K562 (cell line): ENCODE results near the gene NT5C3B. TPM values are rescaled to one million over a fixed set of nuclear protein-coding genes. Genes with fewer than 3 reads are reported as not detected.
"Not testable (repeated sequence)": the region's sequence is repeated elsewhere in the genome, so short reads cannot be mapped to it uniquely, and the experiment has no call there.

Experiments
- ATAC-seq: fragments of 200-7000 bp; cut with Tn5 transposase; 3 replicates; pipeline ENCODE4 v1.9.1; 2020; ENCODE audit warnings: moderate library complexity
- BruUV-seq: library from RNA; stranded (reverse); fragments of 400-500 nt; replicated peaks from 2 replicates; lab custom pipeline; 2021; lab: Mats Ljungman, UMichigan
- CTCF ChIA-PET: fragments of 300-600 bp; formaldehyde crosslinking; extraction: SDS; loops from one replicate; lab custom pipeline; 2021; ENCODE audit warnings: low intra/inter-chr PET ratio; lab: Yijun Ruan, JAX
- POLR2A ChIA-PET: fragments of 300-600, 350-650 bp; sonication (Branson Sonifier 250); formaldehyde crosslinking; extraction: SDS; loops from one replicate; lab custom pipeline; 2021; ENCODE audit warnings: antibody characterized with exemption, inconsistent platforms; lab: Yijun Ruan, JAX
- DNase-seq, 4 experiments: peaks; one replicate each; pipeline versions ENCODE4 v3.0.0 to v3.0.0-alpha.2; 2011 to 2018; ENCODE audit warnings: low spot score in 3 of 4, mixed read lengths in 3 of 4; ENCODE audit errors: extremely low read depth in 1 of 4
- FAIRE-seq: peaks from 2 replicates; lab custom pipeline; 2011; peaks lifted over from hg19 to GRCh38; lab: Jason Lieb, UNC
- H2AFZ ChIP-seq: 2 replicates; pipeline ENCODE4 v1.6.0; 2011; ENCODE audit warnings: low read depth, low read length, control low read depth, inconsistent platforms
- H3K27ac ChIP-seq: fragments of 200-600 bp; 3 replicates; pipeline ENCODE4 v1.8.0; 2011; ENCODE audit warnings: low read depth, mild to moderate bottlenecking, control low read depth, inconsistent platforms, low read length, moderate library complexity, mixed read lengths; ENCODE audit errors: extremely low read depth
- H3K27me3 ChIP-seq, 2 experiments: fragments of 300-600 bp in 1 of 2; 2 replicates in 1 of 2; 3 replicates in 1 of 2; pipeline versions ENCODE4 v1.6.0 to v1.8.0; 2011; ENCODE audit warnings: inconsistent platforms in 2 of 2, low read length in 2 of 2, mild to moderate bottlenecking in 1 of 2, mixed read lengths in 1 of 2, moderate library complexity in 1 of 2; ENCODE audit not compliant: control insufficient read depth in 2 of 2, insufficient read depth in 2 of 2
- H3K36me3 ChIP-seq: fragments of 300-600 bp; 3 replicates; pipeline ENCODE4 v1.8.0; 2011; ENCODE audit warnings: mild to moderate bottlenecking, low read length, inconsistent platforms; ENCODE audit not compliant: control insufficient read depth, insufficient read depth
- H3K4me1 ChIP-seq, 2 experiments: fragments of 200-600 bp in 1 of 2; replicated peaks in 1 of 2; 2 replicates in 1 of 2; 3 replicates in 1 of 2; pipeline versions ENCODE4 v1.5.1 to v1.8.0; 2011; ENCODE audit warnings: inconsistent platforms in 2 of 2, low read length in 2 of 2, mild to moderate bottlenecking in 1 of 2, mixed read lengths in 1 of 2, moderate library complexity in 1 of 2; ENCODE audit not compliant: control insufficient read depth in 2 of 2, insufficient read depth in 2 of 2
- H3K4me2 ChIP-seq: 2 replicates; pipeline ENCODE4 v1.6.1; 2011; ENCODE audit warnings: low read length, control low read depth, inconsistent platforms, mixed read lengths; ENCODE audit not compliant: insufficient read depth
- H3K4me3 ChIP-seq: fragments of 200-600 bp; sonication (generic), shearing (Covaris generic); 2 replicates; pipeline ENCODE4 v1.5.1; 2016; ENCODE audit warnings: control low read depth, inconsistent platforms
- H3K79me2 ChIP-seq: fragments of 200-600 bp; 3 replicates; pipeline ENCODE4 v1.8.0; 2011; ENCODE audit warnings: low read length, inconsistent platforms; ENCODE audit not compliant: control insufficient read depth, insufficient read depth
- H3K9ac ChIP-seq, 2 experiments: 2 replicates each; pipeline versions ENCODE4 v1.6.0 to v1.6.1; 2011; ENCODE audit warnings: low read depth in 2 of 2, low read length in 2 of 2, control low read depth in 1 of 2, inconsistent platforms in 1 of 2, mild to moderate bottlenecking in 1 of 2, mixed read lengths in 1 of 2; ENCODE audit not compliant: insufficient read depth in 1 of 2
- H3K9me1 ChIP-seq: one replicate; pipeline ENCODE4 v1.6.0; 2011; ENCODE audit warnings: inconsistent platforms, mild to moderate bottlenecking, low read length, moderate library complexity; ENCODE audit not compliant: control insufficient read depth, insufficient read depth
- H3K9me3 ChIP-seq: replicated peaks from 2 replicates; pipeline ENCODE4 v1.5.1; 2011; ENCODE audit warnings: low read depth, low read length, inconsistent platforms; ENCODE audit not compliant: control insufficient read depth, insufficient read depth
- H4K20me1 ChIP-seq: replicated peaks from 2 replicates; pipeline ENCODE4 v1.6.1; 2011; ENCODE audit warnings: low read length, inconsistent platforms, mixed read lengths; ENCODE audit not compliant: control insufficient read depth, insufficient read depth
- BRD9 ChIP-seq: fragments of 450-650 bp; IDR thresholded peaks from 2 replicates; pipeline ENCODE4 v1.6.1; 2018; ENCODE audit warnings: low read depth; ENCODE audit not compliant: partially characterized antibody
- CEBPB ChIP-seq: fragments of 450-650 bp; IDR thresholded peaks from 2 replicates; pipeline ENCODE4 v1.6.1; 2016; ENCODE audit warnings: missing genetic modification characterization, missing compliant biosample characterization
- FOXP1 ChIP-seq: sonication (generic); formaldehyde crosslinking; IDR thresholded peaks from 2 replicates; pipeline ENCODE4 v1.8.0; 2022; ENCODE audit warnings: mild to moderate bottlenecking, missing genetic modification reagents
- GTF2E2 ChIP-seq: fragments of 200-800 bp; sonication (Bioruptor generic); IDR thresholded peaks from 2 replicates; pipeline ENCODE4 v1.6.1; 2016; ENCODE audit warnings: missing genetic modification characterization, missing compliant biosample characterization
- NFYB ChIP-seq: IDR thresholded peaks from 2 replicates; pipeline ENCODE4 v1.6.1; 2011; ENCODE audit warnings: mild to moderate bottlenecking, moderate library complexity; ENCODE audit not compliant: insufficient read length; ENCODE audit errors: extremely low read depth
- POLR2AphosphoS5 ChIP-seq: IDR thresholded peaks from 2 replicates; pipeline ENCODE4 v1.6.1; 2011; ENCODE audit warnings: mild to moderate bottlenecking, low read depth, low read length, moderate library complexity; ENCODE audit not compliant: control insufficient read depth, insufficient read depth
- SMARCE1 ChIP-seq: fragments of 450-650 bp; IDR thresholded peaks from 2 replicates; pipeline ENCODE4 v1.7.1; 2016; ENCODE audit warnings: mild to moderate bottlenecking
- SPI1 ChIP-seq: IDR thresholded peaks from 2 replicates; pipeline ENCODE4 v1.6.1; 2011; ENCODE audit warnings: low read depth, low read length, control low read depth, borderline replicate concordance
- ZNF384 ChIP-seq: IDR thresholded peaks from 2 replicates; pipeline ENCODE4 v1.6.1; 2012; ENCODE audit warnings: low read depth, low read length, improper control_type of control experiment
- WGBS: fragments of 100-300 bp; shearing (Covaris generic); methylation state at CpG from one replicate; pipeline ENCODE4 v1.1.6; 2016; ENCODE audit warnings: low coverage, mixed read lengths; ENCODE audit not compliant: insufficient coverage; ENCODE audit errors: missing lambda C conversion rate; 5-methylcytosine and 5-hydroxymethylcytosine counted together
- in situ Hi-C: fragments of 300-500 bp; cut with MboI; formaldehyde crosslinking; loops from 4 replicates; pipeline ENCODE4 v1.15.0; 2018; ENCODE audit warnings: inconsistent platforms, mixed read lengths
- intact Hi-C: fragments of 100-400 bp; cut with micrococcal nuclease; formaldehyde crosslinking; loops from 2 replicates; pipeline ENCODE4 v1.14.2; 2022
- polyA plus RNA-seq, 8 experiments: library from polyadenylated mRNA; depleted of rRNA in 4 of 8; stranded (reverse) in 5 of 8; unstranded in 3 of 8; fragments of >200 nt; fragmentation: Nextera tagmentation in 2 of 8; fragmentation: Illumina TruSeq in 1 of 8; extraction: Ambion mirVana in 2 of 8; extraction: Trizol in 1 of 8; gene quantifications; 2 replicates each; pipeline versions ENCODE4 v1.2.1 to v1.2.3, GENCODE V29; 2011 to 2014; ENCODE audit warnings: inconsistent platforms in 1 of 8, missing spikeins in 1 of 8
- total RNA-seq, 7 experiments: library from RNA; depleted of rRNA in 6 of 7; stranded (reverse); fragments of >200 nt in 6 of 7; fragmentation: Illumina TruSeq in 2 of 7; extraction: Trizol in 2 of 7; gene quantifications; 2 replicates each; pipeline versions ENCODE4 v1.2.1 to v1.2.3, GENCODE V29; 2011 to 2021; ENCODE audit warnings: low replicate concordance in 1 of 7

The NT5C3B gene
- total and polyA plus RNA-seq, 9 of the 15 experiments (the other 6 are each of a cell fraction or from before 2014, with no cell fraction given): 2.0 to 166 (median 85.0) TPM

DNA sequence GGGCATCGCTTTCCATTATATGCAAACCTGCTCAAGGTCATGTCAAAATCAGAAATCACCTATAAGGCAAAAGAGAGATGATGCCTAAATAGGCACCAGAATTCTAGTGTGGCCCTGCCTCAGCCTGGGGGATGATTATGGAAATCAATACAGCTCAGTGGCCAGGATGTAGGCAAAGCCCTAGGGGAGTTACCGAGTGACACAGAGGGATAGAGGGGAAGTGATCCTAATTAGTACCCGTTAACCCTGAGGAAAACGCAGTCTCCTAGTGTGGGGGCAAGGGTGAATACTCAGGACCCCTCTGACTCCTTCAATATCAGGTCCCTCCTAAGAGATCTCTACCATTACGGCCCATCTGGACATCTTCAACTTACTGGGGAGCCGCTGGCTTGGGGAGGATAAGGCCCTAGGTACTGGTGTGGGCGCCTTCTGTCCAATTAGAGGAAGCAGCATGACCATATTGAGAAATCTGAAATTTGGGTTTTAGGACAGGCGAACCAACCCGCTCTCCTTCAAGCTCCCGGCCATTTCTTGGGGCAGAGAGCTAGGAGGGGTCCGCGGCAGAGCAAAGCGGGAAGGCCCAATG, 725 bp downstream of the NT5C3B start:
- no peak for FAIRE-seq
- CTCF ChIA-PET: no interaction called here
- Histone ChIP-seq H3K36me3 (peaks cover 36% of the 10 kb centered on the region; the same call in 2 of the 3 replicates), H3K27ac (peak overlapping the region; percentile 56; the same call in 2 of the 3 replicates), H3K4me1 (peaks cover 7 to 15% of the 10 kb centered on the region in 2 experiments; a peak in 4 of 5 replicates)
- intact Hi-C loops: no loop called here
- TF ChIP-seq POLR2AphosphoS5 (no peak), ZNF384 (no peak), CEBPB (tag) (peak; percentile 23; the same call in 1 of the 2 replicates), FOXP1 (CRISPR knock-in tag) (no peak), GTF2E2 (tag) (no peak), NFYB (peak; percentile 5), SPI1 (peak; percentile 33; the same call in 1 of the 2 replicates), SMARCE1 (0 out of 2 replicates have a peak, but pooled peaks have one; percentile 15), BRD9 (no peak)
- TF ChIP-seq, all 486 proteins: peak for 4
- Histone ChIP-seq H3K27me3 (no peaks in the 10 kb centered on the region), H2AFZ (peak overlapping the region; percentile 91), H3K9ac (peak overlapping the region; percentile 72 to 96), H3K9me1 (no peaks in the 10 kb centered on the region), H3K4me2 (peak overlapping the region; percentile 89), H3K79me2 (peaks cover 17% of the 10 kb centered on the region), H3K4me3 (peak overlapping the region; percentile 77), H4K20me1 (no peaks in the 10 kb centered on the region), H3K9me3 (no peaks in the 10 kb centered on the region)
- TSS peak; percentile 50 for BruUV-seq
- WGBS: 11% methylated on average over 13 of the region's 13 CpGs
- in situ Hi-C loops: no loop called here
- DNase-seq (peak in 1 of 4 experiments; percentile 54), ATAC-seq (peak; percentile 61)
- POLR2A ChIA-PET: interaction anchor here (0.6 to 2.1 kb wide), 3 partner anchors 12 to 147 kb away, joined by 3 to 4 read pairs (median 3); no protein-coding TSS in a partner anchor

DNA sequence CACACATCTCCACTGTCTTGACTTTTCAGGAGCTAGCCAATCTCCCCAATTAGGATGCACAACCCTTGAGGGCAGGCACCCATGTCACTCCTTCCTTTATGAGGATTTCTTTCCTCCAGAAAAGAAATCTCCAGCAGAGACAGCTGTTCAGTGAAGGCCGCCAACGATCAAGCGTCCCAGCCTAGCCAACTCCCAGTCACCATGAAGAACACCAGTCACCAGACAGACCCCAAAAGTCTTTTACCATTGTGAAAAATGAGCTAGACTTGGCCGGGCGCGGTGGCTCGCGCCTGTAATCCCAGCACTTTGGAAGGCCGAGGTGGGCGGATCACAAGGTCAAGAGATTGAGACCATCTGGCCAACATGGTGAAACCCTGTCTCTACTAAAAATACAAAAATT, 6.1 kb downstream of the NT5C3B start:
- H3K9ac ChIP-seq, H3K9me1 ChIP-seq, H2AFZ ChIP-seq, H3K9me3 ChIP-seq, H3K4me3 ChIP-seq, in situ Hi-C loops, FAIRE-seq, BruUV-seq, CTCF ChIA-PET, intact Hi-C loops, DNase-seq, H3K79me2 ChIP-seq, H3K4me2 ChIP-seq, H3K4me1 ChIP-seq, H4K20me1 ChIP-seq, H3K27ac ChIP-seq, H3K27me3 ChIP-seq, ATAC-seq: not testable (repeated sequence)
- POLR2A ChIA-PET: interaction anchor here (0.6 to 1.6 kb wide), 5 partner anchors 8 to 140 kb away, joined by 3 to 5 read pairs (median 3); no protein-coding TSS in a partner anchor
- whole genome bisulfite sequencing: 96% methylated on average over 7 of the region's 10 CpGs
- peaks cover 77% of the 10 kb centered on the region for H3K36me3 ChIP-seq
